Upper lobe of left lung (tissue), 4 donors: Measurements from ENCODE around the gene CCDC47.

Experiments
- EP300 ChIP-seq, 4 donors: sonication (generic); formaldehyde crosslinking; IDR thresholded peaks; one replicate each; pipeline ENCODE4 v1.5.1; 2017; ENCODE audit warnings: antibody characterized with exemption in 4 of 4, control low read depth in 2 of 4
- TF ChIP-seq, protein P1 (sequence below), 6 experiments: fragments of 450-650 bp in 4 of 6; fragments of 200-600 bp in 2 of 6; sonication (generic) in 2 of 6; IDR thresholded peaks; one replicate each; pipeline ENCODE4 v1.5.1; 2016 to 2019; ENCODE audit warnings: antibody characterized with exemption in 6 of 6

DNA sequence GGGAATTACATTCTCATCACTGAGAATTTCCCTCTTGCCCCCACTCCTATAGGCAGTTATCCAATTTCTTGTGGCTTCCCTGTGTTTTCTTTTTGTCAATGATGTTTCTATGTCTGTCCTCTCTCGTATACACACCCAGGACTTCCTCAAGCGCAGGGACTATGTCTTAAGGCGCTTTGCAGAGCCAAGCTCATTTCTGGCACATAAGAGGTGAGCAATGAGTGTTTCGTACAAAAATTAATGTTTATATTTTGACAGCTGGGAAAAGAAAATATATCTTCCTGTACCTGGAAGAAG, 1.5 kb upstream of the CCDC47 start:
- TF ChIP-seq, protein P1, sequence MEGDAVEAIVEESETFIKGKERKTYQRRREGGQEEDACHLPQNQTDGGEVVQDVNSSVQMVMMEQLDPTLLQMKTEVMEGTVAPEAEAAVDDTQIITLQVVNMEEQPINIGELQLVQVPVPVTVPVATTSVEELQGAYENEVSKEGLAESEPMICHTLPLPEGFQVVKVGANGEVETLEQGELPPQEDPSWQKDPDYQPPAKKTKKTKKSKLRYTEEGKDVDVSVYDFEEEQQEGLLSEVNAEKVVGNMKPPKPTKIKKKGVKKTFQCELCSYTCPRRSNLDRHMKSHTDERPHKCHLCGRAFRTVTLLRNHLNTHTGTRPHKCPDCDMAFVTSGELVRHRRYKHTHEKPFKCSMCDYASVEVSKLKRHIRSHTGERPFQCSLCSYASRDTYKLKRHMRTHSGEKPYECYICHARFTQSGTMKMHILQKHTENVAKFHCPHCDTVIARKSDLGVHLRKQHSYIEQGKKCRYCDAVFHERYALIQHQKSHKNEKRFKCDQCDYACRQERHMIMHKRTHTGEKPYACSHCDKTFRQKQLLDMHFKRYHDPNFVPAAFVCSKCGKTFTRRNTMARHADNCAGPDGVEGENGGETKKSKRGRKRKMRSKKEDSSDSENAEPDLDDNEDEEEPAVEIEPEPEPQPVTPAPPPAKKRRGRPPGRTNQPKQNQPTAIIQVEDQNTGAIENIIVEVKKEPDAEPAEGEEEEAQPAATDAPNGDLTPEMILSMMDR (IDR thresholded peaks at IDR 0.05), result no peak
- no peak for TF ChIP-seq EP300 (IDR thresholded peaks at IDR 0.05)
